K562 (cell line): ENCODE results near the gene RNU5D-1. TPM values are rescaled to one million over a fixed set of nuclear protein-coding genes. Genes with fewer than 3 reads are reported as not detected.

Source experiments
- ATAC-seq: fragments of 200-7000 bp; cut with Tn5 transposase; 3 replicates; pipeline ENCODE4 v1.9.1; 2020; ENCODE audit warnings: moderate library complexity
- BruUV-seq: library from RNA; stranded (reverse); fragments of 400-500 nt; replicated peaks from 2 replicates; lab custom pipeline; 2021; lab: Mats Ljungman, UMichigan
- CTCF ChIA-PET: fragments of 300-600 bp; formaldehyde crosslinking; extraction: SDS; loops from one replicate; lab custom pipeline; 2021; ENCODE audit warnings: low intra/inter-chr PET ratio; lab: Yijun Ruan, JAX
- POLR2A ChIA-PET: fragments of 300-600, 350-650 bp; sonication (Branson Sonifier 250); formaldehyde crosslinking; extraction: SDS; loops from one replicate; lab custom pipeline; 2021; ENCODE audit warnings: antibody characterized with exemption, inconsistent platforms; lab: Yijun Ruan, JAX
- DNase-seq, 4 experiments: peaks; one replicate each; pipeline versions ENCODE4 v3.0.0 to v3.0.0-alpha.2; 2011 to 2018; ENCODE audit warnings: low spot score in 3 of 4, mixed read lengths in 3 of 4; ENCODE audit errors: extremely low read depth in 1 of 4
- FAIRE-seq: peaks from 2 replicates; lab custom pipeline; 2011; peaks lifted over from hg19 to GRCh38; lab: Jason Lieb, UNC
- H2AFZ ChIP-seq: 2 replicates; pipeline ENCODE4 v1.6.0; 2011; ENCODE audit warnings: low read depth, low read length, control low read depth, inconsistent platforms
- H3K27ac ChIP-seq: fragments of 200-600 bp; 3 replicates; pipeline ENCODE4 v1.8.0; 2011; ENCODE audit warnings: low read depth, mild to moderate bottlenecking, control low read depth, inconsistent platforms, low read length, moderate library complexity, mixed read lengths; ENCODE audit errors: extremely low read depth
- H3K27me3 ChIP-seq, 2 experiments: fragments of 300-600 bp in 1 of 2; 2 replicates in 1 of 2; 3 replicates in 1 of 2; pipeline versions ENCODE4 v1.6.0 to v1.8.0; 2011; ENCODE audit warnings: inconsistent platforms in 2 of 2, low read length in 2 of 2, mild to moderate bottlenecking in 1 of 2, mixed read lengths in 1 of 2, moderate library complexity in 1 of 2; ENCODE audit not compliant: control insufficient read depth in 2 of 2, insufficient read depth in 2 of 2
- H3K36me3 ChIP-seq: fragments of 300-600 bp; 3 replicates; pipeline ENCODE4 v1.8.0; 2011; ENCODE audit warnings: mild to moderate bottlenecking, low read length, inconsistent platforms; ENCODE audit not compliant: control insufficient read depth, insufficient read depth
- H3K4me1 ChIP-seq, 2 experiments: fragments of 200-600 bp in 1 of 2; replicated peaks in 1 of 2; 2 replicates in 1 of 2; 3 replicates in 1 of 2; pipeline versions ENCODE4 v1.5.1 to v1.8.0; 2011; ENCODE audit warnings: inconsistent platforms in 2 of 2, low read length in 2 of 2, mild to moderate bottlenecking in 1 of 2, mixed read lengths in 1 of 2, moderate library complexity in 1 of 2; ENCODE audit not compliant: control insufficient read depth in 2 of 2, insufficient read depth in 2 of 2
- H3K4me2 ChIP-seq: 2 replicates; pipeline ENCODE4 v1.6.1; 2011; ENCODE audit warnings: low read length, control low read depth, inconsistent platforms, mixed read lengths; ENCODE audit not compliant: insufficient read depth
- H3K4me3 ChIP-seq: fragments of 200-600 bp; sonication (generic), shearing (Covaris generic); 2 replicates; pipeline ENCODE4 v1.5.1; 2016; ENCODE audit warnings: control low read depth, inconsistent platforms
- H3K79me2 ChIP-seq: fragments of 200-600 bp; 3 replicates; pipeline ENCODE4 v1.8.0; 2011; ENCODE audit warnings: low read length, inconsistent platforms; ENCODE audit not compliant: control insufficient read depth, insufficient read depth
- H3K9ac ChIP-seq, 2 experiments: 2 replicates each; pipeline versions ENCODE4 v1.6.0 to v1.6.1; 2011; ENCODE audit warnings: low read depth in 2 of 2, low read length in 2 of 2, control low read depth in 1 of 2, inconsistent platforms in 1 of 2, mild to moderate bottlenecking in 1 of 2, mixed read lengths in 1 of 2; ENCODE audit not compliant: insufficient read depth in 1 of 2
- H3K9me1 ChIP-seq: one replicate; pipeline ENCODE4 v1.6.0; 2011; ENCODE audit warnings: inconsistent platforms, mild to moderate bottlenecking, low read length, moderate library complexity; ENCODE audit not compliant: control insufficient read depth, insufficient read depth
- H3K9me3 ChIP-seq: replicated peaks from 2 replicates; pipeline ENCODE4 v1.5.1; 2011; ENCODE audit warnings: low read depth, low read length, inconsistent platforms; ENCODE audit not compliant: control insufficient read depth, insufficient read depth
- H4K20me1 ChIP-seq: replicated peaks from 2 replicates; pipeline ENCODE4 v1.6.1; 2011; ENCODE audit warnings: low read length, inconsistent platforms, mixed read lengths; ENCODE audit not compliant: control insufficient read depth, insufficient read depth
- FOXJ2 ChIP-seq: fragments of 200-800 bp; sonication (Bioruptor generic); IDR thresholded peaks from 2 replicates; pipeline ENCODE4 v1.6.1; 2016; ENCODE audit warnings: missing genetic modification characterization, missing compliant biosample characterization
- FOXP1 ChIP-seq: sonication (generic); formaldehyde crosslinking; IDR thresholded peaks from 2 replicates; pipeline ENCODE4 v1.8.0; 2022; ENCODE audit warnings: mild to moderate bottlenecking, missing genetic modification reagents
- MECOM ChIP-seq: fragments of 250-450 bp; sonication (Bioruptor Pico); IDR thresholded peaks from 2 replicates; pipeline ENCODE4 v1.8.0; 2022; ENCODE audit warnings: inconsistent platforms
- REST ChIP-seq, 2 experiments: fragments of 450-650 bp; formaldehyde crosslinking in 1 of 2; IDR thresholded peaks; 2 replicates each; pipeline versions ENCODE4 v1.4.0 to v1.6.1; 2014 to 2020; ENCODE audit warnings: mild to moderate bottlenecking in 2 of 2, borderline replicate concordance in 1 of 2, low read depth in 1 of 2
- WGBS: fragments of 100-300 bp; shearing (Covaris generic); methylation state at CpG from one replicate; pipeline ENCODE4 v1.1.6; 2016; ENCODE audit warnings: low coverage, mixed read lengths; ENCODE audit not compliant: insufficient coverage; ENCODE audit errors: missing lambda C conversion rate; 5-methylcytosine and 5-hydroxymethylcytosine counted together
- in situ Hi-C: fragments of 300-500 bp; cut with MboI; formaldehyde crosslinking; loops from 4 replicates; pipeline ENCODE4 v1.15.0; 2018; ENCODE audit warnings: inconsistent platforms, mixed read lengths
- intact Hi-C: fragments of 100-400 bp; cut with micrococcal nuclease; formaldehyde crosslinking; loops from 2 replicates; pipeline ENCODE4 v1.14.2; 2022
- polyA plus RNA-seq, 8 experiments: library from polyadenylated mRNA; depleted of rRNA in 4 of 8; stranded (reverse) in 5 of 8; unstranded in 3 of 8; fragments of >200 nt; fragmentation: Nextera tagmentation in 2 of 8; fragmentation: Illumina TruSeq in 1 of 8; extraction: Ambion mirVana in 2 of 8; extraction: Trizol in 1 of 8; gene quantifications; 2 replicates each; pipeline versions ENCODE4 v1.2.1 to v1.2.3, GENCODE V29; 2011 to 2014; ENCODE audit warnings: inconsistent platforms in 1 of 8, missing spikeins in 1 of 8
- total RNA-seq, 7 experiments: library from RNA; depleted of rRNA in 6 of 7; stranded (reverse); fragments of >200 nt in 6 of 7; fragmentation: Illumina TruSeq in 2 of 7; extraction: Trizol in 2 of 7; gene quantifications; 2 replicates each; pipeline versions ENCODE4 v1.2.1 to v1.2.3, GENCODE V29; 2011 to 2021; ENCODE audit warnings: low replicate concordance in 1 of 7

The RNU5D-1 gene
- total and polyA plus RNA-seq, 9 of the 15 experiments (the other 6 are each of a cell fraction or from before 2014, with no cell fraction given) = under 0.01 TPM; not detected in 8

GRCh38 chr1:44719318-44719717 lies 11.7 kb downstream of the RNU5D-1 start:
- Histone ChIP-seq H2AFZ (no peak overlapping the region), H3K27ac (no peak overlapping the region), H3K36me3 (no peaks in the 10 kb centered on the region), H3K9me3 (no peaks in the 10 kb centered on the region), H3K4me3 (no peak overlapping the region), H4K20me1 (0 out of 2 replicates have a peak, but pooled peaks cover 3% of the 10 kb centered on the region), H3K4me1 (peaks cover 13 to 20% of the 10 kb centered on the region in 2 experiments), H3K9ac (peak overlapping the region in 1 of 2 experiments; percentile 15; a peak in 1 of 4 replicates), H3K79me2 (no peaks in the 10 kb centered on the region), H3K27me3 (peaks cover 8 to 15% of the 10 kb centered on the region in 2 experiments; a peak in 4 of 5 replicates), H3K4me2 (no peak overlapping the region), H3K9me1 (no peaks in the 10 kb centered on the region)
- in situ Hi-C loops (no loop called here), intact Hi-C loops (no loop called here)
- FAIRE-seq (no peak), ATAC-seq (no peak), DNase-seq (no peak)
- POLR2A ChIA-PET = interaction anchor here (0.6 to 9.1 kb wide), 8 partner anchors 11 to 967 kb away, joined by 3 to 328 read pairs (median 5); partner anchors contain the start of genes GPBP1L1, RNU5D-1 and RPS8
- WGBS = 33% methylated on average over 5 of the region's 5 CpGs
- no TSS peak for BruUV-seq
- CTCF ChIA-PET = no interaction called here
- TF ChIP-seq FOXP1 (CRISPR knock-in tag) (no peak), FOXJ2 (tag) (no peak), MECOM (CRISPR knock-in tag) (no peak), REST (IDR thresholded peaks at IDR 0.05; ENCODE audit: borderline replicate concordance) (peak; percentile 34; the same call in 1 of the 2 replicates), REST (CRISPR knock-in tag; IDR thresholded peaks at IDR 0.05; ENCODE audit: low read depth) (no peak)
